ENCODE measurements around the gene MAP3K7CL.

DNA sequence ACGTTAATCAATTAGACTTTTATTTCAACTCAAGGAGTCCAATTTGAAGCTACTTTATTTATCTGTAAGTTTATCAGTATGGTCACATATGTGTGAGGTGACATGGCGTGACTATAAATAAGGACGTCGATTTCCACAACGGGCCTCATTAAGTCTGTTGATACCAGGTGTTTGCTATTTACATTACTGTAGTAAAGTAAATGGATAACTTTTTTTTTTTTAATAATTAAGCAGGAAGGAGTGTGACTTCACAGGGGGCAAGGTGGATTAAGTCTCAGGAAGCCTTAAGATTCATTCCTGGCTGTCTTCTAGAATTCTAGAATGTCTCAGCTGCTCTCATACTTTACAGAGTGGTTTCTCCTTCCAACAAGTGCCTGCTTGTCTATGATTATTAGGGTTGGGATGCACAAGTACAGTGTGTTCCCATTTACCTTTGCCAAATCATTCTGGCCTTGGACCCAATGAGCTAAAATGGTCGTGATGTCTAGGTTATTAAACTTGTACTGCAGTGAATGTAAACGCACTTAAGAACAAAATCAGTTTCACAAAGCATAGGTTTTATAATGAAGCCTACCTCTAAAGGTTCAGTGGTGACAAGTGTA lies 15.5 kb downstream of the MAP3K7CL start:
- TF ChIP-seq ZNF274 (IDR thresholded peaks at IDR 0.05; ENCODE audit: low read depth, low read length) (no peak), YY1 (IDR thresholded peaks at IDR 0.05; ENCODE audit: insufficient read depth, insufficient read length) (no peak)

Measured in NT2/D1 (cell line).